GM18511 (cell line): ENCODE data around the gene SPTBN1.
A peak's percentile ranks its signal among the peaks of the same experiment; 100 is the strongest.

ENCODE experiments used
- ATAC-seq: cut with Tn5 transposase; IDR thresholded peaks from one replicate; pipeline ENCODE4 v1.9.1; 2021; ENCODE audit warnings: mild to moderate bottlenecking, moderate library complexity; ENCODE audit not compliant: unreplicated experiment

The SPTBN1 gene

DNA sequence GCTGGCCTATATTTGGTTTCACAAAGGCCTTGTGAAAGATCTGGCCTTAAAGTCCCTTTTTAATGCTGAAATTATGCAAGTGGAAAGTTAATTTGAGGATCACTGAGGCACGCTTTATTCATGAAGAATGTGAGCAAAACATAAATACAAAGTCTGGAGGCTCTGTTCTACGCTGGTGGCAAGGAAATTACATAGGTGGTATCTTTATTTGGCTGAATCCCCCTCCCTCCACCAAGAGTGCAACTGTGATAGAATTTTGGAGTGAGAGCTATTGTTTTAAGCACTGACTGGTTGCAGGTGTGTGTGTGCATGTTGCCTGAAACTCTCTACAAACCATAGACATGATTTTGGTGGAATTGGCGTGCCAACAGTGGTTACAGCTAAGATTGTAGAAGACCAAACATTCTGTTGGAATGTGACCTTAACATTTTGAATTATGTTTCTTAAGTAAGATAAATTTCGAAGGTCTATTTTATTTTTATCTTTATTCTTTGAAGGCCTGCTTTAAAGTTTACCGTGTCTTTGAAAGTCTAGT, 114.3 kb downstream of the SPTBN1 start:
- ATAC-seq: no peak

- peak; percentile 53 for ATAC-seq
These were observed 115.0 kb downstream of the SPTBN1 start for GRCh38 chr2:54570925-54571694.

- no peak for ATAC-seq
These were observed 116.1 kb downstream of the SPTBN1 start for GRCh38 chr2:54572262-54572635.

DNA sequence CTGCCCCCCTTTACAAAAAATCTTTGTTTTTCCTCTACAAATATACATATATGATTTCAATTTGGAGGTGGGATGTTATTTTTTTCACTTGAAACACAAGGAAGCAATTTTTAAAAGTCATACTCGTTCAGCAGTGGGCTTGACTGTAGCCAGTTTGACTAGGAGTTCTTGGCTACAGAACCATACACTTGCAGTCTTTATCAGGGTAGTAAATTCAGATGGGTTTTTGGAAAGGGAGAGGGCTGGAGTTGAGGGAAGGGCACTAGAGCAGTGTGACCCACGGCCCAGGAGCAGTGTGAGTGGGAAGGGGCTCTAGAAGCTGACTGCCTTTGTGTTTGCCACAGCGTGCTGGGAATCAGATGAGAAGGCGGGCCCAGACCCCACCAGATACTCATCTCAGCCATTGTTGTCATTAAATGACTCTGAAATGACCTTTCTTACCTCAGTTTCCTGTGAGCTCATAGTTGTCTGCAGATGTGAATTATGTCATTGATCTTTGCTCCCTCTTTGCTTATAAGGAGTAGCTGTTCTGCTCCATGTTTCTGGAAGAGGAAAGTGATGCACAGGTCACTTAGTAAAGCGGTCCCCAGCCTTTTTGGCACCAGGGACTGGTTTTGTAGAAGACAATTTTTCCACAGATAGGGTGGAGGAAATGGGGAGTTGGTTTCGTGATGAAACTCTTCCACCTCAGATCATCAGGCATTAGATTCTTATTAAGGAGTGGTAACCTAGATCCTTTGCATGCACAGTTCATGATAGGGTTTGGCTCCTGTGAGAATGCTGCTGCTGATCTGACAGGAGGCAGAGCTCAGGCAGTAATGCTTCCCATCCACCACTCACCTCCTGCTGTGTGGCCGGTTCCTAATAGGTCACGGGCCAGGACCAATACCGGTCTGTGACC, 116.8 kb downstream of the SPTBN1 start:
- no peak for ATAC-seq

GRCh38 chr2:54573537-54573919, 117.4 kb downstream of the SPTBN1 start:
- ATAC-seq: no peak

DNA sequence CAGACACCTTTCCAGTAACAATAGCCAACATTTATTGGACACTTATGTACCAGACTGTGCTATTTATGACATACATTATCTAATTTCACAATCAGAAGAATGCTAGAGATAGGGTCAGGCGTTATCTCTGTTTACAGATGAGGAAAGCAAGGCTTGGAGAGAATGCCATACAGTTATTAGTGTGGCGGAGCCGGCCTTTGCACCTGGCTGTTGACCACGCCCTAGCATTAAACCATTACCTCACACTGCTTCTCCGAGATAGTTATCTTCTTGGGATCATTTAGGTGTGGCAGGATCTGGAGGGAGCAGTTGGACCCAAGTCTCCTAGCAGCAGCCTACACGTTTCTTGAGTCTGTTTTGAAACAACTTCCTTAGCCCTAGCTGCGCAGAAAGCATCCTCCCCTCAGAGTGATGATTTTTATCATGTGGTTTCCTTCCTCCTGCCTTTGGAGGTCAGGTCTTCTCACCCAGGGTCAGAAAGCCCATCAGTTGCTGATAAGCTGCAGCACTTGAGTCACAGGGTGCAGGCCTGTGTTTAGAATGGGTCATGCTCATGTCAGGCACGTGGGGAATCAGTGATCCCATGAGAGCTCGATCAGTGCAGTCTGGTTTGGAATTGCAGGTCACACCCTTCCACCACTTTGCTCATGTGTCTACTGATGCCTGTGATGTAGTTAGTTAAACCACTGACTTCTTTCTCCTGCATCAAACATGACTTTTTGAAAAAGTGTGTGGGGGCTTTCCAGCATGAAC, 118.2 kb downstream of the SPTBN1 start:
- peak; percentile 53 for ATAC-seq

- ATAC-seq: no peak
These were observed 118.7 kb downstream of the SPTBN1 start for GRCh38 chr2:54574860-54575247.

- no peak for ATAC-seq
These were observed 119.3 kb downstream of the SPTBN1 start for GRCh38 chr2:54575379-54575888.

DNA sequence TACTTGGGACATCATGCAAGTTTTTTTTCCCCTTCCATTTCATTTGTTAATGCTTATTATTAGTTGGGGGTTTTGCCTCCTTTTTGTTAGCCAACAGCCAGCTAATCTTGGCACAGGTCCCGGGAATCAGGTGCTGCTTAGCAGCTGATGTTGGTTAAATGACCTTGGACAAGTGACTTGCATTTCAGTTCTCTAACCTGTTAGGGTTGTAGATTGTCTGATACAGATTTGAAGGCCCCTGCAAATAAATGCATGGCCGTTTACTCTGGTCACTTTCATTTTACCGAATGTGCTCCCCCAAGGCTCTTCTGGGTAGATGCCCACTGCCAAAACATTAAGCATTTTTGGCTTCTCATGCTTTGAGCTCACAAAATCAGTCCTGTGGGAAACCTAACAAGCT, 120.9 kb downstream of the SPTBN1 start:
- no peak for ATAC-seq

DNA sequence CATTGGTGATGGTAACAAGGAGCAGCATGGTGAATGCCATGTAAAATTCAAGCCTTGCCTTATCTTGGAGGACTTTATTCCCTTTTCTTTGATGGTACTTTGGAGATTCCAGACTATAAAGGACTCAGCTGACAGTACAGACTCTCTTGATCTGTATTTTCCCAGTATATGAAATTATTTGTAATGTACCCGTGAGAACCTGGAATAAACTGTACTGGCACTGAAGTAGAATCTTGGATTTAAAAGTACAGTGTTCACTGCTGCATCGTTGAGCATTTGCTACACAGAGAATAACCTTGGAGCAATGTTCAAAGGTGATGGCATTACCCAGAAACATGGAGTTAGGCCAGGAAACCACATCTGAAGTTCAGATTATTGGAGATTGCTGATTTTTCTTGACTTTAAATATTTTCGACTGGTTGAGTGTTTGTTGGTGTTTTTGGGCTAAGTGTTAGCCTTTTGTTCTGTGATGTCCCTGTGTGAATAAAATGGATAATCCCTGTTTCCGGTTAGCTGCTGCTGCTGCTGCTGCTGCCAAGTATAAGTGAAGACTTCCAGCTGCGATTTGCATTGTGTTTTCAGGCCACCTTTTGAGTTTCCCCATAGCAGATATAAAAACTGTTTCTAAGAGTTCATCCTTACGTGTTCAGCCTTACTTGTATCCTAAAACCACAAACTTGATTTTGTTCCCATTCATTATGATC, 122.0 kb downstream of the SPTBN1 start:
- no peak for ATAC-seq

DNA sequence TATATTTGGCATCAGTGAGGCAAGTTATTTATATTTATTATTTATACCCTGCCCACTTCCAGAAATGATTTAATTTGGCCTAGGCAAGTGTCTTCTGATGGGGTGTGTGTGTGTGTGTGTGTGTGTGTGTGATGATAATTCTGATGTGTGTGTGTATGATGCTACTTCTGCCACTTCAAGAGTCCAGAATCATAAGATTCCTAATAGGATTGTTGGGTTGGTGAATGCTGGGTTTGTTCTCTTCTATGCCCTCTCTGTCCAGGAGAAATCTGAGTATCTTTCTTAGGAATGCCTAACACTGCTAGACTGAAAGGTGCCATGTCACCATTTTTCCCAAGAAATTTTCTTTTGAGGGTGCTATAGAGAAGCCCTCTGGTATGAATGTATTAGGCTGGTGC, 122.5 kb downstream of the SPTBN1 start:
- ATAC-seq: no peak

DNA sequence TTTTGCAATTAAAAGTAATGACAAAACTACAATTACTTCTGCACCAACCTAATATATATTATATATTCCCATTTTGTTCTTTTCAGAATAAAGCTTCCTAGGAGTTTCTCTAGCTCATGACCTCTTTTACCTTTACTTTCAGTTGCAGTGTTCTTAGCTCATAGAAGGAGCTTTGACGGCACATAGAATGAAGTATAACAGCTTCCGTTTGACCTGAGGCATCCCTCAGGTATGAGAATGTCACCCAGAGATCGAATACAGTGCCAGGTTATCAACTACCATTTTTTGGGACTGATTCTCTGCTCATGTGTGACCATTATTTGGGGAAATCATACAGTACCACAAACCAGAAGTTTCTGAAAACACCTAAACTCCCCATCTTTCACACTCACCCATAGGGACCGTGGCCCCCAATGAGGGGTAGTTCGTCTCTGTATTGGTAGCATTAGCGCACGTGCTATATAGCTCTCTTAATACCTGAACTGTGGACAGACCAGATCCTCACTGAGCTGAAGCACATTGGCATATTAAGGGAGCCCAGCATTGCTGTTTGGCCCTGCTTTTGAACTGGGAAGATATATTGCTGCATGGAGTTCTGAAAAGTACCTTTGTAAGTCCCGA, 123.0 kb downstream of the SPTBN1 start:
- no peak for ATAC-seq

DNA sequence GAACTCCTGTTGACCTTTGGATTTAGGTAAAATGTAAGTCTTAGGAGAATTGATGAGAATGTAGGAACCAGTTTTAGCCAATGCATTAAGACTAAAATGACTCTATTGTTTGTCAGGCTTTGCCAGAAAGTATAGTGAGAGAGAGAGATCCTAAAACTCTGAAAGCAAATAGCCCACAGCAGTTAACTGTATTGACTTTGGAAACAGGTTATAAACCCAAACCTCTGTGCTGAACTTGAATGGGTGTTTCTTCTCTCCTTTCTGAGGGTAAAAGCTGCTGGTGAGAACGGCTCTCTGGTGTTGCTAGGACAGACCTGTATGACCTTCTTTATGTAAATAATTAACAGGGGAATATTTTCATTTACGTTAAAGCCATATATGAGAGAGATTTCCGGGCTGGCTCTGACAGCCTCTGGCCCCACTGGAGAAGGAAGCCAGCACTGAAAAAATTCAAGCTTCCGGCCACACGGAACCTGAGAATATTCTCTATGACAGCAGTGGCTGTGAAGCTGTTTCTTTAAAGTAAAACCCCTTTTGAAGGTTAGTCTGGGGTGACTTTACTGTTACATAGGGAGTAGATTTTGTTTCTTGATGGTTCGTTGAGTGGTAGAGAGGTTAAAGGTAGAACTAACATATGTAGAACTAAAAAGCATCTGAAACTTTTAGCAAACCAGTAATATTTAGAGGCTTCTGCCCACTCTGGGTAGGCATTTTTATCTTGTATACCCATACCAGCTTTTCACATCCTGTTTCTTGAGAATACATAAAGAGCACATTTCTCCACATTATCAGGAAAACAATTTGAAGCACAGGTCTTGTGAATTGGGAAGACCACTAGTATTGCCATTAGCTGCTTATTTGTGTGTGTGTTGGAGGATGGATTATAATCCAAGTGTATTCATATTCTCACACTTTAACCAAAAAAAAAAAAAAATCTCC, 123.8 kb downstream of the SPTBN1 start:
- ATAC-seq: peak; percentile 83

DNA sequence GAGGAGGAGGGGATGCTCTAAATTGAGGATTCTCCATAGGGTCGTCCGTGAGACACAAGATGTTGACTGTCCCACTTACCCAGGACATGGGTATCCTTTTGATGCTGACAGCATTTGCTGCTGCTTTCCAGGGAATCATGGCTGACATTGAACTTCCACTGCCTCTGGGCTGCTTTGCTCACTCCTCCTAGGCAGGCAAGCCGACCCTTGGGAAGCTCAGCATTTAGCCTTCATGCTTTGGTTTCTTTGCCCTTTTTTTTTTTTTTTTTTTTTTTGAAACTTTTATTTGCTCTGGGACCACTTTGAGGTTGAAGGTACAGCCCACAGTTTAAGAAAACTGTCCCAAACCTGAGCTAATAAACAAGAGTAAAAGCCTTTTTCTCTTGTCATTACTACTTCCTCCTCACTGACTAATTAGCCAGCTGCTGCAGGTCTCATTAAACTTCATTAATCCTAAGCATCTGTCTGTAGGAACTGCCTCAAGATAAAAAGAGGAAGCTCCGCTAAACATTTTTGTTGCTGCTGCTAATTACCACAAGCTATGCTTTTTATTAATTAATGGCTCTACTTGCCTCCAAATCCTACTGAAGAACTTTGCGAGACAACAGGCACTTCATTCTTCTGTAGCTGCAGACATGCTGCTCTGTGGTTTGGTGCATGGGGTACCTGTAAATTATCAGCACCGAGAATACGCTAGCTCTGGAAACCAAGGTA, 125.4 kb downstream of the SPTBN1 start:
- peak; percentile 33 for ATAC-seq

- ATAC-seq: no peak
These were observed 126.9 kb downstream of the SPTBN1 start for GRCh38 chr2:54582987-54583386.

DNA sequence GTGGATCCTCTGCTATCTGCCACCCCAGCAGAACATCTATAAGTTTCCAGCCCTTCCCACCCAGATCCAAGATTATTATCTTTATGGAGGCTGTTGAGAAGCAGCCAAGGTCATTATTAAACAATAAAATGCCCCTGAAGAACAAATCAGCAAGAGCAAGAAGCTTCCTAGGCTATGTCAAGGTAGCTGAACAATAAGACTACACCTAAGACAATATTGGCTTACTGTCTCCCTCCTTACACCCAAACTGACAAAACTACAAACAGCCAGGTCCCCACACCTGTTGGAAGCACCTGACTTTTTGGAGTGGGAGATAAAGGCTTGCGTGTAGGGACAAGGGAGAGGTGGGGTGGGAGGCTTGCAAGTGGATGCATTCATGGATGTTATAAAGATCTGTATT, 128.5 kb downstream of the SPTBN1 start:
- no peak for ATAC-seq

DNA sequence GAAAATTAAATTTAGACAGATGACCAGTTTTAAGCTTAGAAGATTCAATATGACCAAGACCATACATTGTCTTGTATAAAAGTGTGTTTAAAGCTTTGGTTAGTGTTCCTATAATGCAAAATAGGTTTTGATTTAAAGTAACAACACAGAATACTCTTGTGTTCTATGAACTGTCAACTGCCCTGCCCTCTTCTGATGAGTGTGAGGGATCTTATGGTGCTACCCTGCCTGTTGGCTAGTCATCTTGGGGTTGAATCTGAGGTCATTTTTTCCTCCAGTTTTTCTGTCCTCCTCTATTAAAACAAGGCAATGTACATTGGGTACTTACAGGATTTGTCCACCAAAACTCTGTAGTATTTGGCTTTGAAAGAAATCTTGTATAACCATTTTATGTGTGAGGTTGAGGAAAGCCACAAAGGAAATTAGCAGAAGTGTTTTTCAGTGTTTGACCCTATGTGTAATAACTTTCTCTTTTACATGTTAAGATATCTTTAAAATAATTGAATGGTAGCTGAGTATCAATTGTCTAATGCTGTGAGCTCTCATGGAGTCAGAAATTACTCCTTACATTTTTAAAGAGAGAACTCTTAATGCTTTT, 129.1 kb downstream of the SPTBN1 start:
- ATAC-seq: no peak

GRCh38 chr2:54586062-54586461, 129.9 kb downstream of the SPTBN1 start:
- no peak for ATAC-seq
